Vagina (tissue), 2 donors: ENCODE data around the gene IL1RAPL2. TPM values are rescaled to one million over a fixed set of nuclear protein-coding genes. Genes with fewer than 3 reads are reported as not detected.

Experiments
- DNase-seq, 2 donors: peaks; one replicate each; pipeline ENCODE4 v3.0.0-alpha.2; 2017; ENCODE audit errors: extremely low spot score in 2 of 2
- H3K27ac ChIP-seq: fragments of 200-600 bp; sonication (generic); one replicate; pipeline ENCODE4 v1.5.1; 2019
- H3K27me3 ChIP-seq: fragments of 200-600 bp; sonication (generic); one replicate; pipeline ENCODE4 v1.5.1; 2019
- H3K36me3 ChIP-seq, 2 donors: fragments of 200-600 bp; sonication (generic); one replicate each; pipeline ENCODE4 v1.5.1; 2017 to 2019
- H3K4me1 ChIP-seq: fragments of 200-600 bp; sonication (generic); one replicate; pipeline ENCODE4 v1.5.1; 2019
- H3K4me3 ChIP-seq, 2 donors: fragments of 200-600 bp; sonication (generic); 1 replicate in 1 of 2; 2 replicates in 1 of 2; pipeline ENCODE4 v1.5.1; 2016 to 2019
- H3K9me3 ChIP-seq: fragments of 200-600 bp; sonication (generic); one replicate; pipeline ENCODE4 v1.5.1; 2019
- POLR2A ChIP-seq, 2 donors: fragments of 450-650 bp; IDR thresholded peaks; one replicate each; pipeline ENCODE4 v1.6.1; 2017; ENCODE audit warnings: antibody characterized with exemption in 2 of 2, mild to moderate bottlenecking in 2 of 2, moderate library complexity in 2 of 2
- POLR2AphosphoS5 ChIP-seq, 2 donors: sonication (generic); formaldehyde crosslinking; IDR thresholded peaks; one replicate each; pipeline ENCODE4 v1.9.0; 2017; ENCODE audit warnings: antibody characterized with exemption in 2 of 2, mild to moderate bottlenecking in 2 of 2, low read depth in 1 of 2; ENCODE audit not compliant: insufficient read depth in 1 of 2
- intact Hi-C: fragments of 100-400 bp; cut with DNase I; formaldehyde crosslinking; loops from one replicate; pipeline ENCODE4 v1.15.1; 2023
- total RNA-seq: library from RNA; depleted of rRNA; stranded (reverse); fragments of >200 nt; gene quantifications from one replicate; pipeline ENCODE4 v1.2.3, GENCODE V29; 2016
- TF ChIP-seq, protein P1 (sequence below), 3 experiments: fragments of 450-650 bp in 2 of 3; fragments of 200-600 bp in 1 of 3; sonication (generic) in 1 of 3; IDR thresholded peaks; one replicate each; pipeline ENCODE4 v1.5.1; 2017 to 2019; ENCODE audit warnings: antibody characterized with exemption in 3 of 3, mild to moderate bottlenecking in 2 of 3, moderate library complexity in 2 of 3

Gene IL1RAPL2
- total RNA-seq, 1 donor from 2014 or later: 0.25 TPM

DNA sequence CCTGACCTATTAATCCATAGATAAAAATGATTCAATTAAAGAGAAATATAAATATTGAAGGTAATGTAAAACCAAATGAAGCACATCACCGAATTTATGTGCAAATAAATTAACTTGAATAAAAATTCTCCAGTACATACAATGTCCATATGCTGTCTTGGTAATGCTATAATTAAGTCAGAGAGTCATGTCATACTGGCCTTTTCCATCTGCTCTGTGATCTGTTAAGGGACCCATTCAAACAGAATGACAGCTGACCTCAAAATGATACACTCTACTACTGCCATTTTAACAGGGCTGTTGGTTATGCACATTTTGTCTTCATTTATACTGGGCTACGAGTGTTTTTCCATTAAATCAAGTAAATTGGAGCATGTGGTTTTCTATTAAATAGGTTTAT lies 555.2 kb downstream of the IL1RAPL2 start:
- TF ChIP-seq POLR2A (IDR thresholded peaks at IDR 0.05) (no peak), POLR2AphosphoS5 (IDR thresholded peaks at IDR 0.05; ENCODE audit: insufficient read depth in 1 of 2, low read depth in 1 of 2) (no peak)
- TF ChIP-seq, protein P1, sequence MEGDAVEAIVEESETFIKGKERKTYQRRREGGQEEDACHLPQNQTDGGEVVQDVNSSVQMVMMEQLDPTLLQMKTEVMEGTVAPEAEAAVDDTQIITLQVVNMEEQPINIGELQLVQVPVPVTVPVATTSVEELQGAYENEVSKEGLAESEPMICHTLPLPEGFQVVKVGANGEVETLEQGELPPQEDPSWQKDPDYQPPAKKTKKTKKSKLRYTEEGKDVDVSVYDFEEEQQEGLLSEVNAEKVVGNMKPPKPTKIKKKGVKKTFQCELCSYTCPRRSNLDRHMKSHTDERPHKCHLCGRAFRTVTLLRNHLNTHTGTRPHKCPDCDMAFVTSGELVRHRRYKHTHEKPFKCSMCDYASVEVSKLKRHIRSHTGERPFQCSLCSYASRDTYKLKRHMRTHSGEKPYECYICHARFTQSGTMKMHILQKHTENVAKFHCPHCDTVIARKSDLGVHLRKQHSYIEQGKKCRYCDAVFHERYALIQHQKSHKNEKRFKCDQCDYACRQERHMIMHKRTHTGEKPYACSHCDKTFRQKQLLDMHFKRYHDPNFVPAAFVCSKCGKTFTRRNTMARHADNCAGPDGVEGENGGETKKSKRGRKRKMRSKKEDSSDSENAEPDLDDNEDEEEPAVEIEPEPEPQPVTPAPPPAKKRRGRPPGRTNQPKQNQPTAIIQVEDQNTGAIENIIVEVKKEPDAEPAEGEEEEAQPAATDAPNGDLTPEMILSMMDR (IDR thresholded peaks at IDR 0.05): no peak
- no peak for DNase-seq
- H3K4me1 ChIP-seq: no peaks in the 10 kb centered on the region
- H3K4me3 ChIP-seq: no peak overlapping the region
- H3K9me3 ChIP-seq: no peaks in the 10 kb centered on the region
- no peaks in the 10 kb centered on the region for H3K36me3 ChIP-seq
- no peaks in the 10 kb centered on the region for H3K27me3 ChIP-seq
- intact Hi-C loops: no loop called here
- H3K27ac ChIP-seq: no peak overlapping the region

DNA sequence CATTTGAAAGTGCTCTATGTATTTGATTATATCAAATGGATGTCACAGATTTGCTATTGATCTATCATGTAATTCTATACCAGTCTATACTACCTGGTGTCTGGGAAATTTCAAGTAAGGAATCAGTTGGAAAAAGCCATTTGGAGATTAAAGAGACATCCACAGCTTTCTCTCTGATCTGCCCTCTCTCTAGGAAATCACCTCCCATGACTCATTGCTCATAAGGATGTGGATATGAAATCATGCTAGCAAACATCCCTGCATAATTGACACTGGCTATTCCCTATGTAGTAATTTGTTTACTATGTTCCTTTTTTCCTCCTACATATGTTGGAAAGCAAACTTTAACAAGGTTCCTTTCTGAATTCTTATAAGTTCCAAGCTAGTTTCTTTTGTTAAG lies 560.2 kb downstream of the IL1RAPL2 start:
- Histone ChIP-seq H3K27ac (no peak overlapping the region), H3K4me3 (no peak overlapping the region), H3K4me1 (no peaks in the 10 kb centered on the region), H3K9me3 (no peaks in the 10 kb centered on the region), H3K36me3 (no peaks in the 10 kb centered on the region), H3K27me3 (no peaks in the 10 kb centered on the region)
- intact Hi-C loops: no loop called here
- TF ChIP-seq, protein P1 (IDR thresholded peaks at IDR 0.05): no peak
- TF ChIP-seq POLR2A (IDR thresholded peaks at IDR 0.05): no peak
- no peak for TF ChIP-seq POLR2AphosphoS5 (IDR thresholded peaks at IDR 0.05; ENCODE audit: insufficient read depth in 1 of 2, low read depth in 1 of 2)
- DNase-seq: no peak

- intact Hi-C loops: no loop called here
- TF ChIP-seq, protein P1 (IDR thresholded peaks at IDR 0.05): no peak
- TF ChIP-seq POLR2AphosphoS5 (IDR thresholded peaks at IDR 0.05; ENCODE audit: insufficient read depth in 1 of 2, low read depth in 1 of 2): no peak
- no peak for TF ChIP-seq POLR2A (IDR thresholded peaks at IDR 0.05)
- Histone ChIP-seq H3K27me3 (no peaks in the 10 kb centered on the region), H3K9me3 (no peaks in the 10 kb centered on the region), H3K27ac (no peak overlapping the region), H3K4me1 (no peaks in the 10 kb centered on the region), H3K4me3 (no peak overlapping the region), H3K36me3 (no peaks in the 10 kb centered on the region)
- DNase-seq: no peak
Observed at GRCh38 chrX:105134273-105134672, 568.3 kb downstream of the IL1RAPL2 start.

DNA sequence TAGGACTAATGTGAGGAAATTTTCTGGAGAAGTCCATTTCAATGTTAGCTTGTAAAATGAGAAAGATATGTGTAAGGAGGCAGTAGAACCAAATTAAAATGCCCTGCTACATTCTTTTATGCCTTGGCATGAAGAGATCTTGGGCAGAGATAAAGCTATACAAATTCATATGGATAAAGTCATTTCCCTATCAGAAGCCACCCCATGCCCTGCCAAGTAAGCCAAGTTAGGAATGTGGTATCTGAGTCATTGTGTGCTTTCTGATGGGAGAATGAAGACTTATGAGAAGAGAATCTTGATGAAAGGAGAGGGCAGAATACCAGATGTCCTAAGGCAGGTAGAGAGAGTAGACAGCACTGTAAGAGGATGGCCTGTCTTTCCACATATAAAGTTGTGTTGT lies 570.8 kb downstream of the IL1RAPL2 start:
- H3K4me1 ChIP-seq: no peaks in the 10 kb centered on the region
- intact Hi-C loops: no loop called here
- H3K9me3 ChIP-seq: no peaks in the 10 kb centered on the region
- no peak for DNase-seq
- H3K27ac ChIP-seq: no peak overlapping the region
- TF ChIP-seq POLR2A (IDR thresholded peaks at IDR 0.05): no peak
- no peak for TF ChIP-seq POLR2AphosphoS5 (IDR thresholded peaks at IDR 0.05; ENCODE audit: insufficient read depth in 1 of 2, low read depth in 1 of 2)
- TF ChIP-seq, protein P1 (IDR thresholded peaks at IDR 0.05): no peak
- H3K27me3 ChIP-seq: no peaks in the 10 kb centered on the region
- H3K4me3 ChIP-seq: no peak overlapping the region
- H3K36me3 ChIP-seq: no peaks in the 10 kb centered on the region

GRCh38 chrX:105150036-105150435 lies 584.0 kb downstream of the IL1RAPL2 start:
- Histone ChIP-seq H3K9me3 (no peaks in the 10 kb centered on the region), H3K27me3 (no peaks in the 10 kb centered on the region), H3K36me3 (no peaks in the 10 kb centered on the region), H3K4me1 (no peaks in the 10 kb centered on the region), H3K4me3 (no peak overlapping the region), H3K27ac (no peak overlapping the region)
- TF ChIP-seq POLR2AphosphoS5 (IDR thresholded peaks at IDR 0.05; ENCODE audit: insufficient read depth in 1 of 2, low read depth in 1 of 2) (no peak), POLR2A (IDR thresholded peaks at IDR 0.05) (no peak)
- TF ChIP-seq, protein P1 (IDR thresholded peaks at IDR 0.05): no peak
- DNase-seq: no peak
- intact Hi-C loops: no loop called here
